Ishikawa (cell line): Measurements from ENCODE around the gene LYG1.

Experiments
- EP300 ChIP-seq: IDR thresholded peaks from 2 replicates; pipeline ENCODE4 v1.6.1; 2012; ENCODE audit warnings: borderline replicate concordance
- YY1 ChIP-seq: IDR thresholded peaks from 2 replicates; pipeline ENCODE4 v1.6.1; 2012; ENCODE audit warnings: low read depth

DNA sequence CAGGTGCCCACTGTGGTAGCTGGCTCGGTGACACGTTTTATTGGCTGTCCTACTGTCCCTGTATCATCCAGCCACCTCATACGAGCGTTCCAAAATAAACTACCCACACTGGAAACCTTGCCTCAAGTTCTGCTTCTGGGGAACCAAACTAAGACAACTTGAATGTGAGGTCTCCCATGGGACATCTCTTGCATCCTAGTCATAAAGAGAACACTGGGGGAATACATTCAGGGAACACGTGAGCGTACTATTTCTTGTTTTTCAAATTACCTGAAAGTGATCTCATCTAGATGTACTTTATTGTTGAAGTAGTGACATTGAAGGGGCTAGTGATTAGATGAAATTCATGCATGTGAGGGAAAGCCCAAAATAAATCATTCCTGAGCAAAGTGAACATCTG is 60.6 kb downstream of the LYG1 start:
- TF ChIP-seq YY1 = no peak
- TF ChIP-seq EP300 = no peak
